HG02840 (cell line): ENCODE results near the gene LMO2.
"Not testable (repeated sequence)": the region's sequence is repeated elsewhere in the genome, so short reads cannot be mapped to it uniquely, and the experiment has no call there.

Source experiments
- ATAC-seq: cut with Tn5 transposase; IDR thresholded peaks from one replicate; pipeline ENCODE4 v1.9.1; 2021; ENCODE audit warnings: mild to moderate bottlenecking, moderate library complexity, moderate number of reproducible peaks; ENCODE audit not compliant: unreplicated experiment, low FRiP score

LMO2 gene

GRCh38 chr11:33891714-33892327 is at the start of gene LMO2:
LMO2 (minus strand) TSS chr11:33892076; CDS start chr11:33869716, 22,360 bp downstream.
- no peak for ATAC-seq

DNA sequence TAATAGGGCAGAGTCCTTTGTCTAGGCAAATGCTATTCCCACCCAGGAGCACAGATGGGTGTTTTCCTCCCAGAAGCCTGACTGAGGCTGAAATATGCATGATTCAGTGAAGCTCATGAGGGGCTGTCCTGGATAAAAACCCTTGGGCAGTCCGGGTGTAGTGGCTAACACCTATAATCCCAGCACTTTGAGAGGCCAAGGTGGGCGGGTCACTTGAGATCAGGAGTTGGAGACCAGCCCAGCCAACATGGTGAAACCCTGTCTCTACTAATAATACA is 48.6 kb upstream of the LMO2 start:
- no peak for ATAC-seq

- ATAC-seq: no peak
Measured at GRCh38 chr11:33936725-33937604, 45.1 kb upstream of the LMO2 start.

DNA sequence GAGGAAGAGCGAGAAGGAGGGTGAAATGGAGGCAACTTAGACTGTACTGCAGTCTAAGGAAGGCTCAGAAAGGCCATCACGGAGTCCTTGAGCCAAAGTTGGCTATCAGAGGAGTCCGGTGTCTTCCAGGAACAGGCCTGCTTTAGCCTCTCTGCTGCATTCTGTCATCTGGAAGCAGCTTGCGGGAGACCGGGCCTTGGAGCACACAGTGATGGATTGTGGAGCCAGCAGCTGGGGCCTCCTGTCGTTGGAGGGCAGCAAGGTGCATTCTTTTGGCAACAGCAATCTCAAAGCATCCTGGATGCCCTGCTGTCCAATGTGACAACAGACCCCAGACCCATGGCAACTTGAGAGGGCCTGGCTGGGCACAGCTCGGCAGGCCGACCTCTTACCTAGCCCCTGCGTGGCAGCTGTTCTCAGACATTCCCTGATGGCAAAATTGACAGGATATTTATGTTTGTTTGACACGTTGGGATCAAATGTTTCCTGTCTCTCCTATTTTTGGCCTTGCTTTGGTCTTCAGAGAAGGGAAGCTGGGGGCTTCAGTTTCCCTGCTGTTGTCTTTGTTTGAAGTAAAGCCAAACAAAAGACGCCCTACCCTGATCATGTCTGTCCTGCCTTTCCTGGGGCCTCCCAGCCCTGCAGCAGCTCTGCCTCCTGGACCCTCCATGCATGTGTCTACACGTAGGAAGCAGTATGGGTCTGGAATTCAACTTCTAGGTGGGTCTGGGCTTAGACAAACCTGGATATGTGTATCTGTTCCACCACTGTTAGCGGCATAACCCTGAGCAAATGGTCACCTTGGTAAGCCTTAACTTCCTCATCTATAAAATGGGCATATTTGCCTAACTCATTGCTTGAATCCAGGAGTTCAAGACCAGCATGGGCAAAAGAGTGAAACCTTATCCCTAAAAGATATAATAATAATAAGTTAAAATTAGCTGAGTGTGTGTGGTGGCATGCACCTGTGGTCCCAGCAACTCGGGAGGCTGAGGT is 43.9 kb upstream of the LMO2 start:
- ATAC-seq: no peak

GRCh38 chr11:33935005-33935404 is 43.1 kb upstream of the LMO2 start:
- no peak for ATAC-seq

DNA sequence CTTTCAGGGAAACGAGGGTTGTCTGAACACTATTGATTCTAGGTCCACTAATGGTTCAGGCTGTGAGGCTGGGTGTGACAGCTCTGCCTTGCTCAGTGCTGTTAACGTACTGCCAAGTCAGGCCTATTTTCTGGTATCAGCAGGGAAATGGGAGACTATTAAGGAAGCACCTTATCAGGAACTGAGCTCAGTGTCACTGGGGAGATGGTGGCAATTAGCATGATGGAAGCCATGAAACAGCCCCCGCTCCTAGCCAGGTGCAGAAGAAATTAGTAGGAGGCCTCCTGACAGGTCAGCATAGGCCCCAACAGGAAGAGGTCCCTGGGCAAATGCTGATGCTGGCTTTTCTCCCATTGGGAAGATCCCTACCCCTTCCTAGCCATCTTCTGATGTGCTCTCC is 42.6 kb upstream of the LMO2 start:
- no peak for ATAC-seq

GRCh38 chr11:33933602-33934001 is 41.7 kb upstream of the LMO2 start:
- ATAC-seq: no peak

- ATAC-seq: no peak
Measured at GRCh38 chr11:33932721-33933120, 40.8 kb upstream of the LMO2 start.

DNA sequence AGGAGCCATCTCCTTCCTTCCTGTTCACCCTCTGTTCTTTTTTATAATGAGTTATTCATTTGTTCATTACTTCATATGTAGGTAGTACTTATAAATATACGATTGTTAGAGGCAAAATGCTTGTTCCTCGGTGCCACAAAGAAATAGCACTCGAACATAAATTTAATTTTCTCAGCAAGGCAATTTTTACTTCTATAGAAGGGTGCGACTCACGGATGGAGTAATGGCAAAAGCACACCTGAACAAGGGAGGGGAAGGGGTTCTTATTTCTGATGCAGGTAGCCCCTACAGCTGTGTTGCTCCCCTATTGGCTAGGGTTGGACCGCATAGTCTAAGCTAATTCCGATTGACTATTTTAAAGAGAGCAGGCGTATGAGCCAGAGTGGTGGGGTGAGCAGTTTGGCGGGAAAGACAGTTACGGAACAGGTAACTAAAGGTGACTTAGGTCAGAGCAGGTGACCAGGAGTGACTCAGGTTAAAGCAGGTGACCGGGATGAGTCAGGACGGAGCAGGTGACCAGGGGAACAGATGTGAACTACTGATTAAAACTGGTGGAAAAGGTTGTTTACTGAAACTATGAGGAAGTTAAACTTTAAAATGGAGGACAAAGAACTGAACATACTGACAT is 40.0 kb upstream of the LMO2 start:
- not testable (repeated sequence) for ATAC-seq

GRCh38 chr11:33931067-33931466 is 39.2 kb upstream of the LMO2 start:
- no peak for ATAC-seq

GRCh38 chr11:33930317-33931021 is 38.6 kb upstream of the LMO2 start:
- no peak for ATAC-seq

DNA sequence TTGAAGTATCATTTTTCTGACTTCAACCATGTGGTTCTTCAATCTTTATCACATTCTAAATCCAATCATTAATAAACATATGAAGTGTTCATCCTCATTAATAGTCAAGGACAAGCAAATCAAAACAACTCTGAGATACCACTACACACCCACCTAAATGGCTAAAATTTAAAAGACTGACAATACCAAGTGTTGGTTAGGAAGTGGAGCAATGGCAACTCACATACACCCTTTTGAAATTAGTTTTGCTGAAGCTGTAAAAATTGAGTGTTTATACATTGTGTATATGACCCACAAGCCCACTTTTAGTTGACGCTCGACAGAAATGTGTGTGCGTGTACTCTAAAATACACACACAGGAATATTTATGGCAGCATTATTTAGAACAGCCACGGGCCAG is 36.7 kb upstream of the LMO2 start:
- ATAC-seq: no peak

- no peak for ATAC-seq
Measured at GRCh38 chr11:33926671-33927552, 35.0 kb upstream of the LMO2 start.

DNA sequence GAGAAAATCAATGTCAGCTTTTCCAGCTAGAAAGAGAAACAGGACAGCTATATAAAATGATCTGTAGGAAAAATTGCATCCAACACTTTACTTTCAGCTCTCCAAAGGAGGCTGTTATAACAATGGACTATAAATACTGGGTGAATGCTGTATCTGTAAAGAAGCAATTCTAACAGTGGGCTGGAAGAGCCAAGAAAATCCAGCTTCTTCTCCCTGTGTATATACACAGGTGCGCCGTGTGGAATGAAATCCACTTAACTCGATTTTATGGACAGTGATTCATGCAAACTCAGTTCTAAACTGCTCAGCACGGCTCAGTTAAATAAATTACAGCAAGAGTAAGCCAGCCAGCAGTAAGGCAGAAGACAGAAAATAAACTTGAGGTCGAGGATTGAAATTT is 32.5 kb upstream of the LMO2 start:
- no peak for ATAC-seq

DNA sequence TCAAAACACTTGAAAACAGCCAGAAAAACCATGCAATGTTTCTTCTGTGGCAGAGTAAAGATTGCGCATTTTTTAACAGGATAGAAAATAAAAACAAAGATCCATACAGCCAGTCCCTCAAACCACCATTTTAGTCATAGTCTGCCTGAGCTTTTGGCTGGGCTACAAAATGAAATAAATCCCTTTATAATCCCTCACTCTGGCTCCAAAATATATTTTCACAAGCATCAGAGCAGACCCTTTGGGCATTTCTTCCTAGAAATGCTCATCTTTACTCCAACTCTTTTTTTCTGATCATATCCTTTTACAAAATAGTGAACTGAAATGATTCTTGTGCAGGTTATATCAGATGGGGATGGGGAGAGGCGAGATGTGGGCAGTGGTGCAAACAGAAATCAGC is 31.8 kb upstream of the LMO2 start:
- no peak for ATAC-seq

DNA sequence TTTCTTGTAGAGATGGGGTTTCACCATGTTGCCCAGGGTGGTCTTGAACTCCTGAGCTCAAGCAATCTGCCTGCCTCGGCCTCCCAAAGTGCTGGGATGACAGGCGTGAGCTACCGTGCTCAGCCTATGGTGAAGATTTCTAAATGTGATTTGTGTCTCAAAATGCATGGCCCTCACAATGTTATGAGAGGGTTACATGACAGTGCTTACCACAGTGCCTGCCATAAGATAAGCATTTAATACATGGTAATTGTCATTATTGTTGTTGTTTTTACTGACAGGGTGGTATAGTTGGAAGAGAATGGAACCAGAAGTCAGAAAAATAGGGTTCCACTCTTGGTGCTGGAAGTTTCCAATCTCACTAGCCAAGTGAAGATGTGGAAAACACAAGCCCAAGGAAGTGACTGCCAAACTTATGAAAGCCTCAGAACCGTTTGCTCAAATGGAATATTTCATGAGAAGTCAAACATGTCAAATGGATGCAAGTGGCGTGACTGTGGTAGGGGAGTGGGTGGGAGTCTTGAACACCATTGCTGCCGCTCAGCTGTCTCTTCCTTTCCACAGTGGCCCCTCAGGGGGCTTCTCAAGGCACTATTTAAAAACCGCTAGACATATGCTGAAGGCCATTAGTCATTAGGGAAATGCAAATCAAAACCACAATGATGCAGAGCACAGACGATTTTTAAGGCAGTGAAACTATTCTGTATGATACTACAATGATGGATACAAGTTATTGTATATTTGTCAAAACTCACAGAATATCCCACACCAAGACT is 29.1 kb upstream of the LMO2 start:
- ATAC-seq: no peak

GRCh38 chr11:33919645-33920044 is 27.8 kb upstream of the LMO2 start:
- no peak for ATAC-seq

DNA sequence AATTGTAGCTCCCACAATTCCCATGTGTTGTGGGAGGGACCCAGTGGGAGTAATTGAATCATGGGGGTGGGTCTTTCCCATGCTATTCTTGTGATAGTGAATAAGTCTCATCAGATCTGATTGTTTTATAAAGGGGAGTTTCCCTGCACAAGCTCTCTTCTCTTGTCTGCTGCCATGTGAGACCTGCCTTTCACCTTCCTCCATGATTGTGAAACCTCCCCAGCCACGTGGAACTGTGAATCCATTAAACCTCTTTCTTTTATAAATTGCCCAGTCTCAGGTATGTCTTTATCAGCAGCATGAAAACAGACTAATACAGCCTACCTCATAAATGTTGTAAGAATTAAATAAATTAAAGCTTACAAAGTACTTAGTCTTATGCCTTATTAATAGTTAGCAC is 25.5 kb upstream of the LMO2 start:
- ATAC-seq: not testable (repeated sequence)
